K562 (cell line): ENCODE data around the gene THEMIS. TPM values are rescaled to one million over a fixed set of nuclear protein-coding genes. Genes with fewer than 3 reads are reported as not detected.

ENCODE experiments used
- ATAC-seq: fragments of 200-7000 bp; cut with Tn5 transposase; 3 replicates; pipeline ENCODE4 v1.9.1; 2020; ENCODE audit warnings: moderate library complexity
- BruUV-seq: library from RNA; stranded (reverse); fragments of 400-500 nt; replicated peaks from 2 replicates; lab custom pipeline; 2021; lab: Mats Ljungman, UMichigan
- CTCF ChIA-PET: fragments of 300-600 bp; formaldehyde crosslinking; extraction: SDS; loops from one replicate; lab custom pipeline; 2021; ENCODE audit warnings: low intra/inter-chr PET ratio; lab: Yijun Ruan, JAX
- POLR2A ChIA-PET: fragments of 300-600, 350-650 bp; sonication (Branson Sonifier 250); formaldehyde crosslinking; extraction: SDS; loops from one replicate; lab custom pipeline; 2021; ENCODE audit warnings: antibody characterized with exemption, inconsistent platforms; lab: Yijun Ruan, JAX
- DNase-seq, 4 experiments: peaks; one replicate each; pipeline versions ENCODE4 v3.0.0 to v3.0.0-alpha.2; 2011 to 2018; ENCODE audit warnings: low spot score in 3 of 4, mixed read lengths in 3 of 4; ENCODE audit errors: extremely low read depth in 1 of 4
- FAIRE-seq: peaks from 2 replicates; lab custom pipeline; 2011; peaks lifted over from hg19 to GRCh38; lab: Jason Lieb, UNC
- H2AFZ ChIP-seq: 2 replicates; pipeline ENCODE4 v1.6.0; 2011; ENCODE audit warnings: low read depth, low read length, control low read depth, inconsistent platforms
- H3K27ac ChIP-seq: fragments of 200-600 bp; 3 replicates; pipeline ENCODE4 v1.8.0; 2011; ENCODE audit warnings: low read depth, mild to moderate bottlenecking, control low read depth, inconsistent platforms, low read length, moderate library complexity, mixed read lengths; ENCODE audit errors: extremely low read depth
- H3K27me3 ChIP-seq, 2 experiments: fragments of 300-600 bp in 1 of 2; 2 replicates in 1 of 2; 3 replicates in 1 of 2; pipeline versions ENCODE4 v1.6.0 to v1.8.0; 2011; ENCODE audit warnings: inconsistent platforms in 2 of 2, low read length in 2 of 2, mild to moderate bottlenecking in 1 of 2, mixed read lengths in 1 of 2, moderate library complexity in 1 of 2; ENCODE audit not compliant: control insufficient read depth in 2 of 2, insufficient read depth in 2 of 2
- H3K36me3 ChIP-seq: fragments of 300-600 bp; 3 replicates; pipeline ENCODE4 v1.8.0; 2011; ENCODE audit warnings: mild to moderate bottlenecking, low read length, inconsistent platforms; ENCODE audit not compliant: control insufficient read depth, insufficient read depth
- H3K4me1 ChIP-seq, 2 experiments: fragments of 200-600 bp in 1 of 2; replicated peaks in 1 of 2; 2 replicates in 1 of 2; 3 replicates in 1 of 2; pipeline versions ENCODE4 v1.5.1 to v1.8.0; 2011; ENCODE audit warnings: inconsistent platforms in 2 of 2, low read length in 2 of 2, mild to moderate bottlenecking in 1 of 2, mixed read lengths in 1 of 2, moderate library complexity in 1 of 2; ENCODE audit not compliant: control insufficient read depth in 2 of 2, insufficient read depth in 2 of 2
- H3K4me2 ChIP-seq: 2 replicates; pipeline ENCODE4 v1.6.1; 2011; ENCODE audit warnings: low read length, control low read depth, inconsistent platforms, mixed read lengths; ENCODE audit not compliant: insufficient read depth
- H3K4me3 ChIP-seq: fragments of 200-600 bp; sonication (generic), shearing (Covaris generic); 2 replicates; pipeline ENCODE4 v1.5.1; 2016; ENCODE audit warnings: control low read depth, inconsistent platforms
- H3K79me2 ChIP-seq: fragments of 200-600 bp; 3 replicates; pipeline ENCODE4 v1.8.0; 2011; ENCODE audit warnings: low read length, inconsistent platforms; ENCODE audit not compliant: control insufficient read depth, insufficient read depth
- H3K9ac ChIP-seq, 2 experiments: 2 replicates each; pipeline versions ENCODE4 v1.6.0 to v1.6.1; 2011; ENCODE audit warnings: low read depth in 2 of 2, low read length in 2 of 2, control low read depth in 1 of 2, inconsistent platforms in 1 of 2, mild to moderate bottlenecking in 1 of 2, mixed read lengths in 1 of 2; ENCODE audit not compliant: insufficient read depth in 1 of 2
- H3K9me1 ChIP-seq: one replicate; pipeline ENCODE4 v1.6.0; 2011; ENCODE audit warnings: inconsistent platforms, mild to moderate bottlenecking, low read length, moderate library complexity; ENCODE audit not compliant: control insufficient read depth, insufficient read depth
- H3K9me3 ChIP-seq: replicated peaks from 2 replicates; pipeline ENCODE4 v1.5.1; 2011; ENCODE audit warnings: low read depth, low read length, inconsistent platforms; ENCODE audit not compliant: control insufficient read depth, insufficient read depth
- H4K20me1 ChIP-seq: replicated peaks from 2 replicates; pipeline ENCODE4 v1.6.1; 2011; ENCODE audit warnings: low read length, inconsistent platforms, mixed read lengths; ENCODE audit not compliant: control insufficient read depth, insufficient read depth
- C11orf30 ChIP-seq: fragments of 450-650 bp; IDR thresholded peaks from 2 replicates; pipeline ENCODE4 v1.6.1; 2016; ENCODE audit warnings: low read depth, mild to moderate bottlenecking
- GATAD2A ChIP-seq: fragments of 450-650 bp; IDR thresholded peaks from 2 replicates; pipeline ENCODE4 v1.6.1; 2017
- GTF3C2 ChIP-seq: IDR thresholded peaks from 3 replicates; pipeline ENCODE4 v1.6.1; 2011; ENCODE audit warnings: borderline replicate concordance, mild to moderate bottlenecking, moderate library complexity; ENCODE audit not compliant: insufficient read length; ENCODE audit errors: extremely low read depth
- HDAC1 ChIP-seq, 2 experiments: fragments of 450-650 bp; IDR thresholded peaks; 2 replicates each; pipeline ENCODE4 v1.6.1; 2016 to 2017; ENCODE audit warnings: inconsistent platforms in 1 of 2, mild to moderate bottlenecking in 1 of 2, moderate library complexity in 1 of 2
- MGA ChIP-seq: fragments of 450-650 bp; IDR thresholded peaks from 2 replicates; pipeline ENCODE4 v1.6.1; 2016; ENCODE audit warnings: mild to moderate bottlenecking, moderate library complexity
- TAF9B ChIP-seq: fragments of 450-650 bp; IDR thresholded peaks from 2 replicates; pipeline ENCODE4 v1.6.1; 2018; ENCODE audit warnings: mild to moderate bottlenecking; ENCODE audit not compliant: partially characterized antibody
- TAL1 ChIP-seq: fragments of 450-650 bp; IDR thresholded peaks from 2 replicates; pipeline ENCODE4 v1.6.1; 2016; ENCODE audit warnings: mild to moderate bottlenecking
- WGBS: fragments of 100-300 bp; shearing (Covaris generic); methylation state at CpG from one replicate; pipeline ENCODE4 v1.1.6; 2016; ENCODE audit warnings: low coverage, mixed read lengths; ENCODE audit not compliant: insufficient coverage; ENCODE audit errors: missing lambda C conversion rate; 5-methylcytosine and 5-hydroxymethylcytosine counted together
- in situ Hi-C: fragments of 300-500 bp; cut with MboI; formaldehyde crosslinking; loops from 4 replicates; pipeline ENCODE4 v1.15.0; 2018; ENCODE audit warnings: inconsistent platforms, mixed read lengths
- intact Hi-C: fragments of 100-400 bp; cut with micrococcal nuclease; formaldehyde crosslinking; loops from 2 replicates; pipeline ENCODE4 v1.14.2; 2022
- polyA plus RNA-seq, 8 experiments: library from polyadenylated mRNA; depleted of rRNA in 4 of 8; stranded (reverse) in 5 of 8; unstranded in 3 of 8; fragments of >200 nt; fragmentation: Nextera tagmentation in 2 of 8; fragmentation: Illumina TruSeq in 1 of 8; extraction: Ambion mirVana in 2 of 8; extraction: Trizol in 1 of 8; gene quantifications; 2 replicates each; pipeline versions ENCODE4 v1.2.1 to v1.2.3, GENCODE V29; 2011 to 2014; ENCODE audit warnings: inconsistent platforms in 1 of 8, missing spikeins in 1 of 8
- total RNA-seq, 7 experiments: library from RNA; depleted of rRNA in 6 of 7; stranded (reverse); fragments of >200 nt in 6 of 7; fragmentation: Illumina TruSeq in 2 of 7; extraction: Trizol in 2 of 7; gene quantifications; 2 replicates each; pipeline versions ENCODE4 v1.2.1 to v1.2.3, GENCODE V29; 2011 to 2021; ENCODE audit warnings: low replicate concordance in 1 of 7

The THEMIS gene
- total and polyA plus RNA-seq, 9 of the 15 experiments (the other 6 are each of a cell fraction or from before 2014, with no cell fraction given) = 0.09 TPM; not detected in 8

GRCh38 chr6:127845242-127845641, 55.6 kb downstream of the THEMIS start:
- ChIA-PET CTCF (no interaction called here), POLR2A (no interaction called here)
- no TSS peak for BruUV-seq
- TF ChIP-seq TAL1 (no peak), MGA (no peak), GATAD2A (no peak), C11orf30 (no peak), HDAC1 (IDR thresholded peaks at IDR 0.05) (no peak), GTF3C2 (no peak), TAF9B (no peak)

More at GRCh38 chr6:127845242-127845641, 55.6 kb downstream of the THEMIS start:
- Histone ChIP-seq H3K9ac (no peak overlapping the region), H4K20me1 (no peaks in the 10 kb centered on the region), H3K4me2 (no peak overlapping the region), H3K27me3 (no peaks in the 10 kb centered on the region), H3K4me3 (no peak overlapping the region), H3K9me1 (no peaks in the 10 kb centered on the region), H3K36me3 (no peaks in the 10 kb centered on the region), H2AFZ (no peak overlapping the region), H3K9me3 (no peaks in the 10 kb centered on the region), H3K79me2 (no peaks in the 10 kb centered on the region), H3K4me1 (no peaks in the 10 kb centered on the region), H3K27ac (no peak overlapping the region)
- intact Hi-C loops = no loop called here
- FAIRE-seq (no peak), ATAC-seq (no peak), DNase-seq (no peak)
- in situ Hi-C loops = no loop called here
- 0% methylated on average over 3 of the region's 3 CpGs for WGBS
